Panc1 (cell line): ENCODE measurements around the gene ZNF892. TPM values are rescaled to one million over a fixed set of nuclear protein-coding genes. Genes with fewer than 3 reads are reported as not detected.
A peak's percentile ranks its signal among the peaks of the same experiment; 100 is the strongest.

ENCODE experiments used
- ATAC-seq: fragments of 200-7000 bp; cut with Tn5 transposase; 2 replicates; pipeline ENCODE4 v1.9.1; 2020; ENCODE audit warnings: mild to moderate bottlenecking, moderate library complexity
- BruUV-seq: library from RNA; stranded (reverse); fragments of 400-500 nt; replicated peaks from 2 replicates; lab custom pipeline; 2021; lab: Mats Ljungman, UMichigan
- CTCF ChIA-PET: fragments of 300-600 bp; sonication (Branson Sonifier 250); formaldehyde crosslinking; loops from one replicate; lab custom pipeline; 2022; ENCODE audit warnings: antibody characterized with exemption; lab: Charles Lee
- POLR2A ChIA-PET: fragments of 300-600 bp; sonication (Branson Sonifier 250); formaldehyde crosslinking; loops from one replicate; lab custom pipeline; 2022; ENCODE audit warnings: antibody characterized with exemption; lab: Charles Lee
- DNase-seq: peaks from one replicate; pipeline ENCODE4 v3.0.0-alpha.2; 2010; ENCODE audit warnings: low read depth, low spot score
- H3K27ac ChIP-seq: 2 replicates; pipeline ENCODE4 v1.5.1; 2011; ENCODE audit warnings: mild to moderate bottlenecking, low read length, inconsistent platforms
- H3K27me3 ChIP-seq: fragments of 200-500 bp; sonication (Bioruptor generic); 2 replicates; pipeline ENCODE4 v1.6.0; 2014; ENCODE audit warnings: low read length, inconsistent platforms; ENCODE audit not compliant: control insufficient read depth, insufficient read depth
- H3K36me3 ChIP-seq: fragments of 200-500 bp; sonication (Bioruptor generic); 2 replicates; pipeline ENCODE4 v1.5.1; 2014; ENCODE audit warnings: inconsistent platforms, mild to moderate bottlenecking, low read length, moderate library complexity; ENCODE audit not compliant: control insufficient read depth, insufficient read depth
- H3K4me1 ChIP-seq: 2 replicates; pipeline ENCODE4 v1.5.1; 2011; ENCODE audit warnings: inconsistent platforms, mild to moderate bottlenecking, low read length, moderate library complexity; ENCODE audit not compliant: control insufficient read depth, insufficient read depth
- H3K4me3 ChIP-seq, 2 experiments: 2 replicates each; pipeline ENCODE4 v1.5.1; 2011 to 2012; ENCODE audit warnings: low read depth in 2 of 2, low read length in 2 of 2, mild to moderate bottlenecking in 2 of 2, inconsistent platforms in 1 of 2, moderate library complexity in 1 of 2
- H3K9me3 ChIP-seq: fragments of 200-500 bp; sonication (Bioruptor generic); 2 replicates; pipeline ENCODE4 v1.5.1; 2014; ENCODE audit warnings: low read depth, mild to moderate bottlenecking, inconsistent platforms, low read length, moderate library complexity; ENCODE audit not compliant: control insufficient read depth, insufficient read depth
- POLR2AphosphoS5 ChIP-seq: IDR thresholded peaks from 2 replicates; pipeline ENCODE4 v1.6.1; 2012; ENCODE audit warnings: mild to moderate bottlenecking, low read depth, low read length, moderate library complexity
- SIN3A ChIP-seq: IDR thresholded peaks from 2 replicates; pipeline ENCODE4 v1.6.1; 2012; ENCODE audit warnings: low read depth, mild to moderate bottlenecking, low read length, moderate library complexity, borderline replicate concordance; ENCODE audit not compliant: insufficient read depth
- TCF7L2 ChIP-seq: IDR thresholded peaks from 2 replicates; pipeline ENCODE4 v1.6.1; 2011; ENCODE audit warnings: mild to moderate bottlenecking, low read depth, low read length, inconsistent platforms
- in situ Hi-C: cut with HindIII; loops from 2 replicates; pipeline ENCODE4 v1.10.0; 2016; ENCODE audit warnings: low sequenced_read_pairs, low pct_unique_long_range_greater_than_20kb
- intact Hi-C: fragments of 100-400 bp; cut with micrococcal nuclease; formaldehyde crosslinking; loops from one replicate; pipeline ENCODE4 v1.10.0; 2022; ENCODE audit not compliant: unreplicated experiment
- total RNA-seq: library from RNA; stranded (reverse); gene quantifications from one replicate; pipeline ENCODE4 v1.2.1, GENCODE V29; 2021; ENCODE audit not compliant: unreplicated experiment
- TF ChIP-seq, protein P1 (sequence below): fragments of 450-650 bp; IDR thresholded peaks from 2 replicates; pipeline ENCODE4 v1.5.1; 2017; ENCODE audit warnings: mild to moderate bottlenecking
- TF ChIP-seq, protein P2 (sequence below), 2 experiments: IDR thresholded peaks; 2 replicates each; pipeline ENCODE4 v1.6.1; 2011 to 2012; ENCODE audit warnings: low read depth in 2 of 2, control low read depth in 1 of 2, low read length in 1 of 2, mild to moderate bottlenecking in 1 of 2, moderate library complexity in 1 of 2; ENCODE audit not compliant: insufficient read depth in 1 of 2

ZNF892 gene
- total RNA-seq, 1 experiment from 2014 or later = 8.1 TPM

DNA sequence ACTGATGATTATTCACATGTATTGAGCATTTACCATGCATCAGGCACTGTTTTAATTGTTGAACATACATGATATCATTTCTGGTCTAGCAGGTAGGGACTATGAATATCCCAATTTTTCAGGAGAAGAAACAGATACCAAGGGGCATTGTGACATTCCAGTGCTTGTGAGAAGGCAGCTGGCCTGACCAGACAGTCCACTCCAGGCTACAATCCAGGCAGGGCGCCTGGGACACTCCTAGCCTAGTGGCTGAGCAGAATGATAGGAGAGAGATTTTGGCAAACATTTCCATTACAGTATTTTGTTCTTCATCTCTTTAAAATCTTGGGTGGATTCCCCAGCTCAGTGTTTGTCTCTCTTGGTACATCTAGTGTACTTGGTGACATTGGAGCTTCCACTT, 24.9 kb downstream of the ZNF892 start:
- no peak overlapping the region for H3K27ac ChIP-seq
- no peaks in the 10 kb centered on the region for H3K27me3 ChIP-seq
- DNase-seq (no peak), ATAC-seq (peak; percentile 38; the same call in 1 of the 2 replicates)
- TF ChIP-seq SIN3A (no peak), TCF7L2 (no peak), POLR2AphosphoS5 (no peak)
- TF ChIP-seq, protein P1, sequence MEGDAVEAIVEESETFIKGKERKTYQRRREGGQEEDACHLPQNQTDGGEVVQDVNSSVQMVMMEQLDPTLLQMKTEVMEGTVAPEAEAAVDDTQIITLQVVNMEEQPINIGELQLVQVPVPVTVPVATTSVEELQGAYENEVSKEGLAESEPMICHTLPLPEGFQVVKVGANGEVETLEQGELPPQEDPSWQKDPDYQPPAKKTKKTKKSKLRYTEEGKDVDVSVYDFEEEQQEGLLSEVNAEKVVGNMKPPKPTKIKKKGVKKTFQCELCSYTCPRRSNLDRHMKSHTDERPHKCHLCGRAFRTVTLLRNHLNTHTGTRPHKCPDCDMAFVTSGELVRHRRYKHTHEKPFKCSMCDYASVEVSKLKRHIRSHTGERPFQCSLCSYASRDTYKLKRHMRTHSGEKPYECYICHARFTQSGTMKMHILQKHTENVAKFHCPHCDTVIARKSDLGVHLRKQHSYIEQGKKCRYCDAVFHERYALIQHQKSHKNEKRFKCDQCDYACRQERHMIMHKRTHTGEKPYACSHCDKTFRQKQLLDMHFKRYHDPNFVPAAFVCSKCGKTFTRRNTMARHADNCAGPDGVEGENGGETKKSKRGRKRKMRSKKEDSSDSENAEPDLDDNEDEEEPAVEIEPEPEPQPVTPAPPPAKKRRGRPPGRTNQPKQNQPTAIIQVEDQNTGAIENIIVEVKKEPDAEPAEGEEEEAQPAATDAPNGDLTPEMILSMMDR = no peak
- TF ChIP-seq, protein P2, sequence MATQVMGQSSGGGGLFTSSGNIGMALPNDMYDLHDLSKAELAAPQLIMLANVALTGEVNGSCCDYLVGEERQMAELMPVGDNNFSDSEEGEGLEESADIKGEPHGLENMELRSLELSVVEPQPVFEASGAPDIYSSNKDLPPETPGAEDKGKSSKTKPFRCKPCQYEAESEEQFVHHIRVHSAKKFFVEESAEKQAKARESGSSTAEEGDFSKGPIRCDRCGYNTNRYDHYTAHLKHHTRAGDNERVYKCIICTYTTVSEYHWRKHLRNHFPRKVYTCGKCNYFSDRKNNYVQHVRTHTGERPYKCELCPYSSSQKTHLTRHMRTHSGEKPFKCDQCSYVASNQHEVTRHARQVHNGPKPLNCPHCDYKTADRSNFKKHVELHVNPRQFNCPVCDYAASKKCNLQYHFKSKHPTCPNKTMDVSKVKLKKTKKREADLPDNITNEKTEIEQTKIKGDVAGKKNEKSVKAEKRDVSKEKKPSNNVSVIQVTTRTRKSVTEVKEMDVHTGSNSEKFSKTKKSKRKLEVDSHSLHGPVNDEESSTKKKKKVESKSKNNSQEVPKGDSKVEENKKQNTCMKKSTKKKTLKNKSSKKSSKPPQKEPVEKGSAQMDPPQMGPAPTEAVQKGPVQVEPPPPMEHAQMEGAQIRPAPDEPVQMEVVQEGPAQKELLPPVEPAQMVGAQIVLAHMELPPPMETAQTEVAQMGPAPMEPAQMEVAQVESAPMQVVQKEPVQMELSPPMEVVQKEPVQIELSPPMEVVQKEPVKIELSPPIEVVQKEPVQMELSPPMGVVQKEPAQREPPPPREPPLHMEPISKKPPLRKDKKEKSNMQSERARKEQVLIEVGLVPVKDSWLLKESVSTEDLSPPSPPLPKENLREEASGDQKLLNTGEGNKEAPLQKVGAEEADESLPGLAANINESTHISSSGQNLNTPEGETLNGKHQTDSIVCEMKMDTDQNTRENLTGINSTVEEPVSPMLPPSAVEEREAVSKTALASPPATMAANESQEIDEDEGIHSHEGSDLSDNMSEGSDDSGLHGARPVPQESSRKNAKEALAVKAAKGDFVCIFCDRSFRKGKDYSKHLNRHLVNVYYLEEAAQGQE (IDR thresholded peaks at IDR 0.05; ENCODE audit: insufficient read depth in 1 of 2, low read depth in 2 of 2, low read length in 1 of 2) = no peak
- in situ Hi-C loops (no loop called here), intact Hi-C loops (no loop called here)
- CTCF ChIA-PET = interaction anchor here (0.5 to 1.8 kb wide), 4 partner anchors 68 to 151 kb away, joined by 3 to 9 read pairs (median 6); no protein-coding TSS in a partner anchor
- no peak overlapping the region for H3K4me3 ChIP-seq
- no TSS peak for BruUV-seq
- H3K36me3 ChIP-seq = no peaks in the 10 kb centered on the region
- no peaks in the 10 kb centered on the region for H3K9me3 ChIP-seq
- H3K4me1 ChIP-seq = no peaks in the 10 kb centered on the region
- POLR2A ChIA-PET = interaction anchor here (1.1 kb wide), 1 partner anchor 113 kb away, joined by 9 read pairs; no protein-coding TSS in a partner anchor

DNA sequence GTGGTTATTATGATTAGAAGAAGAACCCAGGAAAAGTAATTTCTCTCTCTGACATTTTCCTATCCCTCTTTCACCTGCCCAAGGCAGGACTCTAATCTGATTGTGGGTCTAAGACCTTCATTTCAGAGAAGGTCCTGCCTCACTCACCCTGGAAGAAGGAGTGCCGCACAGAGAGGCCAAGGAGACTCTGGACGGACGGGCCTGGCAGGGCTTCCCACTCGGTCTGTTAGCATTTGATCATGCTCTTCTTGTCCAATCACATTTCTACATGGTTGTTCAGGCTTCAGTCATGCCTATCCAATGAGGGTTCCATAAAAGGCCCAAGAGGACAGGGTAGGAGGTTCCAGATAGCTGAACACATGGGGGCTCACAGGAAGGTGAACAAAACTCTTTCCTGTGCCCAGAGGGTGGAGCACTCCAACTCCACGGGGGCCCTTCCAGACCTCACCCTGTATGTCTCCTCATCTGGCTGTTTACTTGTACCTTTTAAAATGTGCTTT, 27.0 kb downstream of the ZNF892 start:
- POLR2A ChIA-PET = no interaction called here

More for the DNA sequence above, 27.0 kb downstream of the ZNF892 start:
- no peaks in the 10 kb centered on the region for H3K36me3 ChIP-seq
- H3K4me1 ChIP-seq = no peaks in the 10 kb centered on the region
- DNase-seq (no peak), ATAC-seq (no peak)
- TF ChIP-seq, protein P2 (IDR thresholded peaks at IDR 0.05; ENCODE audit: insufficient read depth in 1 of 2, low read depth in 2 of 2, low read length in 1 of 2) = no peak
- intact Hi-C loops (no loop called here), in situ Hi-C loops (no loop called here)
- no peaks in the 10 kb centered on the region for H3K27me3 ChIP-seq
- CTCF ChIA-PET = no interaction called here
- no peaks in the 10 kb centered on the region for H3K9me3 ChIP-seq
- BruUV-seq = no TSS peak
- H3K4me3 ChIP-seq = no peak overlapping the region
- no peak overlapping the region for H3K27ac ChIP-seq
